Measurements from ENCODE around the gene YBX3. TPM values are rescaled to one million over a fixed set of nuclear protein-coding genes. Genes with fewer than 3 reads are reported as not detected.

YBX3 gene
- polyA plus RNA-seq, 1 of the 3 experiments (the other 2 are of a cell fraction): 22.4 TPM

DNA sequence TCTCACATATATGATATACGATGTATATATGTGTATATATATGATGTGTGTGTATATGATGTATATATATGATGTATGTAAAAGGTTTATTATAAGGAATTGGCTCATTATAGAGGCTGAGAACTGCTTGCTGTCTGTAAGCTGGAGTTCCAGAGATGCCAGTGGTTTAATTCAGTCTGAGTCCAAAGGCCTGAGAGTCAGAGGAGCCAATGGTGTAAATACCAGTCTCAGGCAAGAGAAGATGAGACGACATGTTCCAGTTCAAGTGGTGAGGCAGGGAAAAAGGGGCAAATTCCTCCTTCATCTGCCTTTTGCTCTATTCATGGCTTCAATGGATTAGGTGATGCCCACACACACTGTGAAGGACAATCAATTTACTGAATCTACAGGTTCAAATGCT is 32.2 kb downstream of the YBX3 start:
- Histone ChIP-seq H3K27ac (ENCODE audit: low read depth in 2 of 2, low read length in 1 of 2) (no peak overlapping the region), H3K4me3 (ENCODE audit: low read depth in 2 of 2, low read length in 1 of 2) (no peak overlapping the region), H3F3A (replicated peaks; ENCODE audit: insufficient read depth) (no peaks in the 10 kb centered on the region), H3K9me2 (no peaks in the 10 kb centered on the region), H3K36me3 (replicated peaks in 1 of 2; ENCODE audit: control insufficient read depth in 1 of 2, insufficient read depth in 2 of 2, low read length in 1 of 2) (no peaks in the 10 kb centered on the region), H3K4me1 (ENCODE audit: control insufficient read depth in 1 of 2, insufficient read depth in 2 of 2, low read depth in 1 of 2, low read length in 1 of 2) (no peaks in the 10 kb centered on the region), H2AFZ (ENCODE audit: low read depth) (no peak overlapping the region), H4K20me1 (ENCODE audit: insufficient read depth) (no peaks in the 10 kb centered on the region), H3K4me2 (no peak overlapping the region), H3K27me3 (ENCODE audit: insufficient read depth) (peaks cover 5% of the 10 kb centered on the region; the same call in 1 of the 2 replicates), H3K9me3 (no peaks in the 10 kb centered on the region), H3K9ac (no peak overlapping the region), H3K79me2 (ENCODE audit: insufficient read depth) (no peaks in the 10 kb centered on the region)
- CTCF ChIA-PET: no interaction called here
- DNase-seq: no peak
- TF ChIP-seq, protein P1, sequence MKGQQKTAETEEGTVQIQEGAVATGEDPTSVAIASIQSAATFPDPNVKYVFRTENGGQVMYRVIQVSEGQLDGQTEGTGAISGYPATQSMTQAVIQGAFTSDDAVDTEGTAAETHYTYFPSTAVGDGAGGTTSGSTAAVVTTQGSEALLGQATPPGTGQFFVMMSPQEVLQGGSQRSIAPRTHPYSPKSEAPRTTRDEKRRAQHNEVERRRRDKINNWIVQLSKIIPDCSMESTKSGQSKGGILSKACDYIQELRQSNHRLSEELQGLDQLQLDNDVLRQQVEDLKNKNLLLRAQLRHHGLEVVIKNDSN (IDR thresholded peaks at IDR 0.05; ENCODE audit: borderline replicate concordance, low read depth): no peak
- TF ChIP-seq TAF1 (IDR thresholded peaks at IDR 0.05; ENCODE audit: borderline replicate concordance, low read depth, low read length): no peak
- TF ChIP-seq CHD2 (IDR thresholded peaks at IDR 0.05; ENCODE audit: low read length, partially characterized antibody): no peak
- TF ChIP-seq, protein P2, sequence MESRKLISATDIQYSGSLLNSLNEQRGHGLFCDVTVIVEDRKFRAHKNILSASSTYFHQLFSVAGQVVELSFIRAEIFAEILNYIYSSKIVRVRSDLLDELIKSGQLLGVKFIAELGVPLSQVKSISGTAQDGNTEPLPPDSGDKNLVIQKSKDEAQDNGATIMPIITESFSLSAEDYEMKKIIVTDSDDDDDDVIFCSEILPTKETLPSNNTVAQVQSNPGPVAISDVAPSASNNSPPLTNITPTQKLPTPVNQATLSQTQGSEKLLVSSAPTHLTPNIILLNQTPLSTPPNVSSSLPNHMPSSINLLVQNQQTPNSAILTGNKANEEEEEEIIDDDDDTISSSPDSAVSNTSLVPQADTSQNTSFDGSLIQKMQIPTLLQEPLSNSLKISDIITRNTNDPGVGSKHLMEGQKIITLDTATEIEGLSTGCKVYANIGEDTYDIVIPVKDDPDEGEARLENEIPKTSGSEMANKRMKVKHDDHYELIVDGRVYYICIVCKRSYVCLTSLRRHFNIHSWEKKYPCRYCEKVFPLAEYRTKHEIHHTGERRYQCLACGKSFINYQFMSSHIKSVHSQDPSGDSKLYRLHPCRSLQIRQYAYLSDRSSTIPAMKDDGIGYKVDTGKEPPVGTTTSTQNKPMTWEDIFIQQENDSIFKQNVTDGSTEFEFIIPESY (IDR thresholded peaks at IDR 0.05; ENCODE audit: borderline replicate concordance, low read depth): no peak
- WGBS (ENCODE audit: low lambda C conversion rate): 13% methylated on average over 2 of the region's 2 CpGs
- POLR2A ChIA-PET: no interaction called here

DNA sequence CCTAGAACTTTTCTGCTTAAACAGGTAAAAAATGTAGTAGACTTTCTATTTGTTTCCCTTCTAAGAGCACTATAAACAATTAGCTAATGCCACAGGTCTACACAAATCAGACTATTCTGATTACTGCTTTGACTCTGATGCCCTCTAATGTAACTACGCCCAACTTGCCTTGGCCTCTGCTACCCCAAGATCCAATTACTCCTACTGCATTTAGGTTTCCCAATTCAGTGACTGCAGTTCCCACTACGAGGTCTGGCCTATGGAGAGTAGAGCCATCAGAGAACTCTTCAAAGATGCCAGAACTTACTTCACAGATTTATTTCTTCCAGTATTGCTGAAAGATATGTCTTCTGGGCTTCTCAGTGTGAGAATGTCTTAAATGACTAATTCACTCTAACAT is 34.0 kb downstream of the YBX3 start:
- CTCF ChIA-PET: interaction anchor here (1.6 kb wide), 1 partner anchor 61 kb away, joined by 4 read pairs; no protein-coding TSS in a partner anchor
- 12% methylated on average over 2 of the region's 2 CpGs for WGBS (ENCODE audit: low lambda C conversion rate)
- POLR2A ChIA-PET: no interaction called here

More for the DNA sequence above, 34.0 kb downstream of the YBX3 start:
- H3K4me2 ChIP-seq: no peak overlapping the region
- no peak for DNase-seq
- H3K79me2 ChIP-seq (ENCODE audit: insufficient read depth): no peaks in the 10 kb centered on the region
- peaks cover 11% of the 10 kb centered on the region; the same call in 1 of the 2 replicates for H3K27me3 ChIP-seq (ENCODE audit: insufficient read depth)
- no peak overlapping the region for H3K4me3 ChIP-seq (ENCODE audit: low read depth in 2 of 2, low read length in 1 of 2)
- no peaks in the 10 kb centered on the region for H3F3A ChIP-seq (replicated peaks; ENCODE audit: insufficient read depth)
- H2AFZ ChIP-seq (ENCODE audit: low read depth): no peak overlapping the region
- no peaks in the 10 kb centered on the region for H4K20me1 ChIP-seq (ENCODE audit: insufficient read depth)
- TF ChIP-seq EZH2phosphoT487 (IDR thresholded peaks at IDR 0.05; ENCODE audit: borderline replicate concordance, low read depth) (no peak), FOSL2 (IDR thresholded peaks at IDR 0.05; ENCODE audit: borderline replicate concordance, low read depth) (no peak), POLR2AphosphoS5 (IDR thresholded peaks at IDR 0.05; ENCODE audit: low read depth, low read length) (no peak), SIN3A (IDR thresholded peaks at IDR 0.05; ENCODE audit: borderline replicate concordance, low read depth, low read length) (no peak), TEAD4 (IDR thresholded peaks at IDR 0.05; ENCODE audit: borderline replicate concordance, insufficient read depth) (no peak), TAF1 (IDR thresholded peaks at IDR 0.05; ENCODE audit: borderline replicate concordance, low read depth, low read length) (no peak), TCF12 (IDR thresholded peaks at IDR 0.05) (no peak), CHD2 (IDR thresholded peaks at IDR 0.05; ENCODE audit: low read length, partially characterized antibody) (no peak), RCOR1 (IDR thresholded peaks at IDR 0.05; ENCODE audit: low read length) (no peak), JUND (IDR thresholded peaks at IDR 0.05) (no peak), RFX5 (IDR thresholded peaks at IDR 0.05; ENCODE audit: low read length) (no peak)
- TF ChIP-seq, protein P3, sequence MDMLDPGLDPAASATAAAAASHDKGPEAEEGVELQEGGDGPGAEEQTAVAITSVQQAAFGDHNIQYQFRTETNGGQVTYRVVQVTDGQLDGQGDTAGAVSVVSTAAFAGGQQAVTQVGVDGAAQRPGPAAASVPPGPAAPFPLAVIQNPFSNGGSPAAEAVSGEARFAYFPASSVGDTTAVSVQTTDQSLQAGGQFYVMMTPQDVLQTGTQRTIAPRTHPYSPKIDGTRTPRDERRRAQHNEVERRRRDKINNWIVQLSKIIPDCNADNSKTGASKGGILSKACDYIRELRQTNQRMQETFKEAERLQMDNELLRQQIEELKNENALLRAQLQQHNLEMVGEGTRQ (IDR thresholded peaks at IDR 0.05; ENCODE audit: borderline replicate concordance, low read depth, low read length): no peak
- TF ChIP-seq, protein P1 (IDR thresholded peaks at IDR 0.05; ENCODE audit: borderline replicate concordance, low read depth): no peak
- TF ChIP-seq, protein P4, sequence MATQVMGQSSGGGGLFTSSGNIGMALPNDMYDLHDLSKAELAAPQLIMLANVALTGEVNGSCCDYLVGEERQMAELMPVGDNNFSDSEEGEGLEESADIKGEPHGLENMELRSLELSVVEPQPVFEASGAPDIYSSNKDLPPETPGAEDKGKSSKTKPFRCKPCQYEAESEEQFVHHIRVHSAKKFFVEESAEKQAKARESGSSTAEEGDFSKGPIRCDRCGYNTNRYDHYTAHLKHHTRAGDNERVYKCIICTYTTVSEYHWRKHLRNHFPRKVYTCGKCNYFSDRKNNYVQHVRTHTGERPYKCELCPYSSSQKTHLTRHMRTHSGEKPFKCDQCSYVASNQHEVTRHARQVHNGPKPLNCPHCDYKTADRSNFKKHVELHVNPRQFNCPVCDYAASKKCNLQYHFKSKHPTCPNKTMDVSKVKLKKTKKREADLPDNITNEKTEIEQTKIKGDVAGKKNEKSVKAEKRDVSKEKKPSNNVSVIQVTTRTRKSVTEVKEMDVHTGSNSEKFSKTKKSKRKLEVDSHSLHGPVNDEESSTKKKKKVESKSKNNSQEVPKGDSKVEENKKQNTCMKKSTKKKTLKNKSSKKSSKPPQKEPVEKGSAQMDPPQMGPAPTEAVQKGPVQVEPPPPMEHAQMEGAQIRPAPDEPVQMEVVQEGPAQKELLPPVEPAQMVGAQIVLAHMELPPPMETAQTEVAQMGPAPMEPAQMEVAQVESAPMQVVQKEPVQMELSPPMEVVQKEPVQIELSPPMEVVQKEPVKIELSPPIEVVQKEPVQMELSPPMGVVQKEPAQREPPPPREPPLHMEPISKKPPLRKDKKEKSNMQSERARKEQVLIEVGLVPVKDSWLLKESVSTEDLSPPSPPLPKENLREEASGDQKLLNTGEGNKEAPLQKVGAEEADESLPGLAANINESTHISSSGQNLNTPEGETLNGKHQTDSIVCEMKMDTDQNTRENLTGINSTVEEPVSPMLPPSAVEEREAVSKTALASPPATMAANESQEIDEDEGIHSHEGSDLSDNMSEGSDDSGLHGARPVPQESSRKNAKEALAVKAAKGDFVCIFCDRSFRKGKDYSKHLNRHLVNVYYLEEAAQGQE (IDR thresholded peaks at IDR 0.05; ENCODE audit: low read depth, low read length): no peak
- no peak overlapping the region for H3K27ac ChIP-seq (ENCODE audit: low read depth in 2 of 2, low read length in 1 of 2)
- H3K9me3 ChIP-seq: no peaks in the 10 kb centered on the region
- no peaks in the 10 kb centered on the region for H3K4me1 ChIP-seq (ENCODE audit: control insufficient read depth in 1 of 2, insufficient read depth in 2 of 2, low read depth in 1 of 2, low read length in 1 of 2)
- H3K9me2 ChIP-seq: no peaks in the 10 kb centered on the region
- H3K9ac ChIP-seq: no peak overlapping the region
- H3K36me3 ChIP-seq (replicated peaks in 1 of 2; ENCODE audit: control insufficient read depth in 1 of 2, insufficient read depth in 2 of 2, low read length in 1 of 2): no peaks in the 10 kb centered on the region
